HUDEP-2 (cell line): ENCODE results near the gene SYTL1.

Experiments used
- DNase-seq, 76 experiments: peaks; one replicate each; lab custom pipeline; 2025; ENCODE audit not compliant: unreplicated experiment in 76 of 76; lab: John Stamatoyannopoulos, UW

Gene SYTL1

DNA sequence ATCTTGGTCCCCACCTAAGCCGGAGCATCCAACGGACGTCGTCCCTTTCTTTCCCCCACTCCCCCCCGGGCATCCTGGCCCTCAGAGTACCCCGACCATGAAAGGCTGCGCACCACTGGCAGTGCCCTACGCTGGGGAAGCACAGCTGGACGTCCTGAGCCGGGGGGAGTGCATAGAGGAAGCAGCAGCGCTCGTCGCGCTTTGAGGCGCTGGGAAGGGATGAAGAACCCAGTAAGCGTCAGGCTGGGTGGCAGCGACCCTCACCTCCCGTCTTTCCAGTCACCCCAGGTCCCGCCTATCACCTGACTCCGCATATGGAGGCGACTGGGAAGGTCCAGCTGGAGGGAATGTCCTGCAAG lies 19.2 kb downstream of the SYTL1 start:
- no peak for DNase-seq

- no peak for DNase-seq
These were observed 19.7 kb downstream of the SYTL1 start for GRCh38 chr1:27361553-27361952.

- DNase-seq = no peak
These were observed 22.2 kb downstream of the SYTL1 start for GRCh38 chr1:27363766-27364695.

DNA sequence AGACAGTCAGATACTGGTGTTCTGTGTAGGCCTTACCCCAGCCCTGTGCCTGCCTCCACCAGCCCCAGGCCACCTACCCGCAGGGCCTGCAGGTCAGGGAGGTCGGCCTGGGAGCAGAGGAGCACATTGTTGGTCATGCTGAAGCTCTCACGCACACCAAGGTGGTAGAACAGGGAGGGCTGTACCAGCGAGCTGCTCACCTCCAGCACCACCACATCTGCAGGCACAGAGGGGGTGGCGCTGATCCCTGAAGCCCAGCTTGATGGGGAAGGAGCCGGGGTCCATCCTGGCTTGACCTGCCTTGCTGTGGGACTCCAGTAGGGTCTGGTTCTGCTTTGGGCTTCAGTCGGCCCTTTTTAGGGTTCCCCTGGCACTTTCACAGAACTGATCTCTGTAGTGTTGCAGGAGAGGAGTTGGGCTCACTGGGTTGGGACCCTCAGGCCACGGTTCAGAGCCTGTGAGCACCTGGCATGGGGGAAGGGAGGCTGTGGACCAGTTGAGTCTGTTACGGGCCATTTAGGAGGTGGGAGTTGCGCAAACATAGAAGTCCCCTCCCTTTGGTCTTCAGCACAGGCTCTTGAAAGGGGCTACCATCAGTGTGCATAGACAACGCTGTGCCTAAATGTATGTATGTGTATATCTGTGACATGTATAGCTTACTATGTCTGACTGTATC lies 23.0 kb downstream of the SYTL1 start:
- no peak for DNase-seq

- DNase-seq = peak in 71 of 76 experiments; percentile 21 to 95 (median 75)
These were observed 23.7 kb downstream of the SYTL1 start for GRCh38 chr1:27365372-27366112.

- peak in 67 of 76 experiments; percentile 18 to 95 (median 66) for DNase-seq
These were observed 24.2 kb downstream of the SYTL1 start for GRCh38 chr1:27366113-27366410.

DNA sequence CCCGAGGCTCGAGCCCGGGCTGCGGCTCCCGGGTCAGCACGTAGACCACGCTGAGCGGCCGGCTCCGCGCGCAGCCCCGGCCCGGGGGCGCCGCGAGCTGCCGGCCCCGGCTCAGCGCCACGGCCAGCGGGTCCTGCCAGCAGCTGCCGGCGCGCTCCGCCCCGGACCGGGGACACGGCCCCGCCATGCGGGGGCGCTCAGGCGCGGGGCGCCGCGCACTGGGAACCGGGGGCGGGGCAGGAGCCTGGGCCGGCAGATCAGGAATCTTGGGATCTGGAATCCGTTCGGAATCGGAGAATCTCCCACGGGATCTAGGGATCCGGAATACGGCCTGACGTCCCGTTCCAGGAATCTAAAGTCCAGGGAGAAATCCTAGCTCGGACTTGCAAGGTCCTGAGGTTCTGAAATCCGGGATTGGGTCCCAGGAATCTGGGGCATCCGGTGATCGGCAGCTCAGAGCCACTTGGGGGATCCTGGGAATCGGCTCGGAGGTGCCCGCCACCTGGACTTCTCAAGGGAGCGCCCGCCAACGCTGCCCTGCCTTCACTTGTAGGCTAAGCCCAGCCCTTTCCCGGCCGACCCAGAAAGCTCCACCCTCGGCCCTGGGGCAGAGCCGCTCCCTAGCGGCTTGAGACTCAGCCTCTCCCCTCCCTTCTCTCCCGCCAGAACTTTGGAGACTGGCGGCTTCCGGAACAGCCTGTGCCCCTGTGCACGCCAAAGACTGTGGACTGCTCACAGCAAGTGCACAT lies 24.8 kb downstream of the SYTL1 start, which contains the start of gene MAP3K6:
TSS of gene MAP3K6 (minus strand) at position 551 of the 749 bp plus-strand sequence. CDS start at position 187, 364 bp downstream.
- peak in 71 of 76 experiments; percentile 15 to 85 (median 66) for DNase-seq

GRCh38 chr1:27367160-27367650 lies 25.4 kb downstream of the SYTL1 start:
- DNase-seq = no peak

DNA sequence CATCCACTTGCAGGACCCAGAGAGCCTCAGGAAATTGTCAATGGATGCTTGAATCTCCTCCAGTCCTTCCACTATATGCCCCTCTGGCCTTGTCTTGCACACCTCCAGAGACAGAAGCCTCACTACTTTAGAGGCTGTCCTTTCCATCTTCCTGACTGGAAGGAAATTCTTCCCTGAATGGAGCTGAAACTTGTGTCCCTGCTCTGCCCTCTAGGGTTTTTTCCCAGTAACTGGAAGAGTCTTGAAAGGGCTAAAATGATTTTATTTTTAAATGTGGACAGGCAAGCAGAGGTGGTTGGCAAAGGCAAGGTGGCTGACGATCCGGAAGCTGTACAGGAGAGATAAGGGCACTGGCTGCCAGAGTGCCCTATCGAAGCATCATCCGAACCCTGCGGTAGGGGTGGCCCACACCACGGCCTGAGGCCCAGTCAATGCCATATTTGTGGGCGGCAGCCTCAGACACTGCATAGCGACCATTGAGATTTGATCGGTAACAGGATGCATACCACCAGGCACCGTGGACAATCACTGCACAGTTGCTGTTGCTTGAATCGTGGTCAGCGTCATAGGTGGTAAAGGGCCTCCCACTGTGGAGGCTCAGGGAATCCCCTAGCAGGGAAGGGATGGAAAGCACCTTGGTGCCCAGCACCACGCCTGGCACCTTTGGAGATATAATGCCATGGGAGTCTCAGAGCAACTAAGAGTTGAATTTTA lies 27.2 kb downstream of the SYTL1 start:
- DNase-seq = peak in 75 of 76 experiments; percentile 18 to 91 (median 79)

GRCh38 chr1:27372022-27372807 lies 30.4 kb downstream of the SYTL1 start:
- DNase-seq = peak in 17 of 76 experiments; percentile 5 to 44 (median 20)

- DNase-seq = no peak
These were observed 31.2 kb downstream of the SYTL1 start for GRCh38 chr1:27372808-27373690.

GRCh38 chr1:27374362-27375086 lies 32.7 kb downstream of the SYTL1 start, which contains the start of gene FCN3:
TSS of gene FCN3 (minus strand) at chr1:27374824. CDS start at chr1:27374818, 6 bp downstream.
- no peak for DNase-seq

GRCh38 chr1:27377760-27378495 lies 36.1 kb downstream of the SYTL1 start:
- no peak for DNase-seq

DNA sequence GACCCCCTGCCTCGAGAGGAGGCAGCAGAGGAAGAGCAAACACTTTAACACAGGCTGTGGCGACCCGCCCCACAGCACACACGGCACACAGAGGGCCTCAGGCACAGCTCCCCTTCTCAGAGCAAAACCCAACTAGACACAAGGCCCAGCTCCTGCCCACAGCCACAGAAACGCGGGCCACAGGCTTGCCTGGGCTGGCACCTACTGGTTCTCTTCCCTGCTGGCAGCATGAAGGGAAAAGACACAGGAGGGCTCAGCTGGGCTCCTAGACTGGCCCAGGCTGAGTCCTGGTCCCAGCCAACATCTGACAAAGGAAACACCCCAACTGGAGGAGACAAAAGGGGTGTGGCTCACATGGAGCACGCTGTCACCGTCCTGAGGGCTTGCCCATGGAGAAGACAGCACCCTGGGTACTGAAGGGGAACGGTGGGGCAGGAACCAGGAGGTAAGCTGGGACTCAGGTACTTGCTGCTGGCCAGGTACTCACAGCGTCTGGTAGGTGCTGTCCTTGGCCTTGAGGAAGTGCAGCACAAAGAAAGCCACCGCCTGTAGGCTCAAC lies 37.8 kb downstream of the SYTL1 start:
- peak in 3 of 76 experiments; percentile 14 to 20 (median 17) for DNase-seq

DNA sequence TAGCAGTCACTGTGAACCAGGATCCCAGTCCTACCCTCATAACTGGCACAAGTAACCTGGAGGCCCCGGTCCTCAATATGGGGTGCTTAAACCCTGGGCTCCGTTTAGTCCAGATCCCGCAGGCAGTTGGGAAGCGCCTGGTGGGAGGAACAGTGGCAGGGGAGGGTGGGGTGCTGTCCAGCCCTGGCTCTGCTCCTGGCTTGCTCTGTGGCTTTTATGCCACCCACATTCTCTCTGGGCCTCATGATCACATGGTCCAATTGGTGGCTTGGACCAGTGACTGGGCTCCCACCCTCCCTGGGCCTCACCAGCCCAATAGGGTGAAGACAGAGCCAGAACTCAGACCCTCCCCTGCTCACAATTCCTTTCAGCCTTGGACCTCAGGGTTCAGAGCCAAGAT lies 38.4 kb downstream of the SYTL1 start:
- peak in 2 of 76 experiments; percentile 11 to 29 for DNase-seq
